ENCODE measurements around the gene FZD10.

Gene FZD10

DNA sequence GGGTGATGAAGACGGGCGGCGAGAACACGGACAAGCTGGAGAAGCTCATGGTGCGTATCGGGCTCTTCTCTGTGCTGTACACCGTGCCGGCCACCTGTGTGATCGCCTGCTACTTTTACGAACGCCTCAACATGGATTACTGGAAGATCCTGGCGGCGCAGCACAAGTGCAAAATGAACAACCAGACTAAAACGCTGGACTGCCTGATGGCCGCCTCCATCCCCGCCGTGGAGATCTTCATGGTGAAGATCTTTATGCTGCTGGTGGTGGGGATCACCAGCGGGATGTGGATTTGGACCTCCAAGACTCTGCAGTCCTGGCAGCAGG lies 1.9 kb downstream of the FZD10 start:
- ChIA-PET POLR2A (no interaction called here), CTCF (no interaction called here)
- no peak for DNase-seq (ENCODE audit: extremely low spot score)
- no peak for TF ChIP-seq CTCF (IDR thresholded peaks at IDR 0.05; ENCODE audit: control extremely low read depth, extremely low read depth, low read depth, missing control alignments)

GRCh38 chr12:130164936-130165335 lies 2.7 kb downstream of the FZD10 start:
- CTCF ChIA-PET: no interaction called here
- POLR2A ChIA-PET: no interaction called here
- TF ChIP-seq CTCF (IDR thresholded peaks at IDR 0.05; ENCODE audit: control extremely low read depth, extremely low read depth, low read depth, missing control alignments): no peak
- no peak for DNase-seq (ENCODE audit: extremely low spot score)

- ChIA-PET CTCF (interaction anchor here (1.3 kb wide), 1 partner anchor 62 kb away, joined by 4 read pairs; no protein-coding TSS in a partner anchor), POLR2A (no interaction called here)
- no peak for DNase-seq (ENCODE audit: extremely low spot score)
- TF ChIP-seq CTCF (IDR thresholded peaks at IDR 0.05; ENCODE audit: control extremely low read depth, extremely low read depth, low read depth, missing control alignments): no peak
These were observed 4.0 kb downstream of the FZD10 start for GRCh38 chr12:130166306-130166705.

DNA sequence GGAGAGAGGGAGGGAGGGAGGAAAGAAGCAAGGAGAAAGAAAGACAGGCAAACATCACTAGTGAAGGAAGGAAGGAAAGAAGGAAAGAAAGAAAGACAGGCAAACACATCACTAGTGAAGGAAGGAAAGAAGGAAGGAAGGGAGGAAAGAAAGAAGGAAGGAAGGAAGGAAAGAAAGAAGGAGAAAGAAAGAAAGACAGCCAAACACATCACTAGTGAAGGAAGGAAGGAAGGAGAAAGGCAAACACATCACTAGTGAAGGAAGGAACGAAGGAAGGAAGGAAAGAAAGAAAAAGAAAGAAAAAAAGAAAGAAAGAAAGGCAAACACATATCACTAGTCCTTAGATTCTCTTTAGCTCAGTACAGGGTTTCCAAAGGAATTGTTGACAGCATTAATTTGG lies 5.3 kb downstream of the FZD10 start:
- POLR2A ChIA-PET: interaction anchor here (0.7 kb wide), 1 partner anchor 1794 kb away, joined by 5 read pairs; no protein-coding TSS in a partner anchor

DNA sequence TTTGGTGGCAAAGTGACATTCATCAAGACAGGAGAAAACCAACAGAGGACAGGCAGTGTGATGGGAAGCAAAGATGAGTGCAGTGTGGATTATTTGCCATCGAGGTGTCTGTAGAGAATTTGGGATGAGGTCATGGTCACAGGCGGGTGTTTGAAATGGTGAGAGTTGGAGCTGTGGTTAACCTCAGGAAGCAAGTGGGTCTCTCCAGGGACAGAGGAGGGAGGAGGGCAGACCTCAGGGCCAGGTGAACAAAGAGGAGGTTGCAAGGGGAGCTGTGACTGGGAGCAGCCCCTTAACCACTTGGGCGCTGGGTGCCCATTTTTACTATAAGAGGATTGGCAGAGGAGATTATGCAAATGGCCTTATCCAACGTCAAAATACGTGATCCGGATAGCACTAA lies 7.0 kb downstream of the FZD10 start:
- POLR2A ChIA-PET: no interaction called here
- CTCF ChIA-PET: no interaction called here
- DNase-seq (ENCODE audit: extremely low spot score): no peak
- no peak for TF ChIP-seq CTCF (IDR thresholded peaks at IDR 0.05; ENCODE audit: control extremely low read depth, extremely low read depth, low read depth, missing control alignments)

More for the DNA sequence above, 5.3 kb downstream of the FZD10 start:
- no peak for TF ChIP-seq CTCF (IDR thresholded peaks at IDR 0.05; ENCODE audit: control extremely low read depth, extremely low read depth, low read depth, missing control alignments)
- CTCF ChIA-PET: interaction anchor here (1.3 kb wide), 1 partner anchor 63 kb away, joined by 4 read pairs; no protein-coding TSS in a partner anchor
- DNase-seq (ENCODE audit: extremely low spot score): no peak

GRCh38 chr12:130169924-130170323 lies 7.7 kb downstream of the FZD10 start:
- ChIA-PET CTCF (no interaction called here), POLR2A (no interaction called here)
- TF ChIP-seq CTCF (IDR thresholded peaks at IDR 0.05; ENCODE audit: control extremely low read depth, extremely low read depth, low read depth, missing control alignments): no peak
- DNase-seq (ENCODE audit: extremely low spot score): no peak

GRCh38 chr12:130170611-130171010 lies 8.3 kb downstream of the FZD10 start:
- DNase-seq (ENCODE audit: extremely low spot score): no peak
- POLR2A ChIA-PET: no interaction called here
- CTCF ChIA-PET: no interaction called here
- no peak for TF ChIP-seq CTCF (IDR thresholded peaks at IDR 0.05; ENCODE audit: control extremely low read depth, extremely low read depth, low read depth, missing control alignments)

Measured in GM10248 (cell line).